Erythroblast (primary cell): ENCODE results near the gene REG1B.

ENCODE experiments used
- GATA1 ChIP-seq: IDR thresholded peaks from 2 replicates; pipeline ENCODE4 v1.6.1; 2011; ENCODE audit warnings: low read depth, mild to moderate bottlenecking, control low read depth, low read length, moderate library complexity
- POLR2A ChIP-seq: IDR thresholded peaks from 2 replicates; pipeline ENCODE4 v1.6.1; 2011; ENCODE audit warnings: mild to moderate bottlenecking, low read length

- TF ChIP-seq POLR2A: no peak
- no peak for TF ChIP-seq GATA1
Measured at GRCh38 chr2:79125721-79125985, 37.9 kb upstream of the REG1B start.
